Erythroblast (primary cell): ENCODE results near the gene CPNE6.

Source experiments
- GATA1 ChIP-seq: IDR thresholded peaks from 2 replicates; pipeline ENCODE4 v1.6.1; 2011; ENCODE audit warnings: low read depth, mild to moderate bottlenecking, control low read depth, low read length, moderate library complexity
- POLR2A ChIP-seq: IDR thresholded peaks from 2 replicates; pipeline ENCODE4 v1.6.1; 2011; ENCODE audit warnings: mild to moderate bottlenecking, low read length

GRCh38 chr14:24054646-24055045, 16.7 kb upstream of the CPNE6 start:
- TF ChIP-seq POLR2A (no peak), GATA1 (no peak)
